Stomach smooth muscle (tissue), 2 donors: ENCODE measurements around the gene SH3PXD2B.
A peak's percentile ranks its signal among the peaks of the same experiment; 100 is the strongest.
"Not testable (repeated sequence)": the region's sequence is repeated elsewhere in the genome, so short reads cannot be mapped to it uniquely, and the experiment has no call there.

Source experiments
- H3K27ac ChIP-seq: one replicate; pipeline ENCODE4 v1.7.0; 2013; ENCODE audit warnings: mild to moderate bottlenecking, low read length, inconsistent platforms
- H3K27me3 ChIP-seq, 2 donors: one replicate each; pipeline ENCODE4 v1.7.0; 2013; ENCODE audit warnings: low read length in 2 of 2; ENCODE audit not compliant: insufficient read depth in 2 of 2, control insufficient read depth in 1 of 2
- H3K36me3 ChIP-seq, 2 donors: one replicate each; pipeline ENCODE4 v1.7.0; 2013; ENCODE audit warnings: low read length in 2 of 2; ENCODE audit not compliant: control insufficient read depth in 2 of 2, insufficient read depth in 2 of 2
- H3K4me1 ChIP-seq: one replicate; pipeline ENCODE4 v1.7.0; 2013; ENCODE audit warnings: low read length; ENCODE audit not compliant: control insufficient read depth, insufficient read depth
- H3K4me3 ChIP-seq, 2 donors: one replicate each; pipeline ENCODE4 v1.7.0; 2013; ENCODE audit warnings: low read length in 2 of 2
- H3K9ac ChIP-seq, 2 donors: one replicate each; pipeline ENCODE4 v1.7.0; 2013; ENCODE audit warnings: low read length in 2 of 2, mild to moderate bottlenecking in 1 of 2
- H3K9me3 ChIP-seq, 2 donors: one replicate each; pipeline ENCODE4 v1.7.0; 2013; ENCODE audit warnings: low read length in 2 of 2; ENCODE audit not compliant: control insufficient read depth in 2 of 2
- donor health status: healthy.
- donor health status: Pancreatic carcinoma.

SH3PXD2B gene

DNA sequence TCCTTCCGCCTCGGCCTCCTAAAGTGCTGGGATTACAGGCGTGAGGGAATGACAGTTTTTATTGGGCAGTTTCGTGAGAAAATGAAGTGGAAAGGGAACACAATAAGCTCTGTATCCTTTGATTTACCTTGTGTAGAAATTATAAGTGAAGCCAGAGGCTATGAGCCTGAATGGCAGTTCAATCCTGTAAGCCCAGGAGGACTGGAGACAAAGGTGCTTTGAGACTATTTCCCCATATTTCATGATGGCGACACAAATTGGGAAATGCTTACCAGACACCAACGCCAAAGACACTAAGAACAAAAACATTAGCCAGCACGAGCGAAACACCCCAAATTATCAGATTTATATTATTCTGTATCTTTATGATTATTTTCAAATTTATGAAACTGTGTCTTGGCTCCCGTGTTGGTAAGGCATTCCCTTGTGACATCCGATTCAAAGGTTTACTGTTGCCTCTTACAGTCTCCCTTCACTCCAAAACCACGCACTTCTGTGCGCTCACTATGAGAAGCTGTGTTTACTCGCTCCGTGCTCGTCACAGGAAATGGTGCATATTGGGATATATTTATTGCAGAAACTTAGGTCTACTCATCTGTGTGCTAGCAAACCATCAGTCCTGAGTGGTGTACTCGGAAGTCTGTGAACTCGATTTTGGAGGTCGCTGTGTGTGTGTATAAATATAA, 73.9 kb downstream of the SH3PXD2B start:
- no peak overlapping the region for H3K4me3 ChIP-seq
- peaks cover 6 to 20% of the 10 kb centered on the region in 2 donors for H3K36me3 ChIP-seq
- no peaks in the 10 kb centered on the region for H3K27me3 ChIP-seq
- no peaks in the 10 kb centered on the region for H3K9me3 ChIP-seq
- H3K27ac ChIP-seq: no peak overlapping the region
- H3K9ac ChIP-seq: no peak overlapping the region
- H3K4me1 ChIP-seq: peaks cover 20% of the 10 kb centered on the region

DNA sequence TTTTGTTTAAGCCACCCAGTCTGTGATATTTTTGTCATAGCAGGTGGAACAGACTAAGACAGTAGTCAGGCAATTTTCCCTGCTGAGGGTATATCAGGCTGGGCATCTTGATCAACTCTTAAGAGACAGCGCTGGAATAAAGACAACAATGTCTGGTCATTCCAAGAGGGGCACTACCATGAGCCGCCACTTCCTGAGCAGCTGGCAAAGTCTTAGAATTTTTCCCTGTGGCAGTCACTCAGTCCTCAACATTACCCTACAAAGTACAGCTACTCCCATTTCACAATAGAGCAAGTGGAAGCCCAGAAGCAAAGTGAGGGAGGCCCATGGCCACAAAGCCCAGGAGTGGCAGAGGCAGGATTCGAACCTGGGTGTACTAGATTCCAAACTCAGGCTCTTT, 74.8 kb downstream of the SH3PXD2B start:
- Histone ChIP-seq H3K36me3 (peaks cover 6 to 18% of the 10 kb centered on the region in 2 donors), H3K9ac (no peak overlapping the region), H3K27me3 (no peaks in the 10 kb centered on the region), H3K4me3 (no peak overlapping the region), H3K4me1 (peaks cover 20% of the 10 kb centered on the region), H3K27ac (no peak overlapping the region), H3K9me3 (no peaks in the 10 kb centered on the region)

DNA sequence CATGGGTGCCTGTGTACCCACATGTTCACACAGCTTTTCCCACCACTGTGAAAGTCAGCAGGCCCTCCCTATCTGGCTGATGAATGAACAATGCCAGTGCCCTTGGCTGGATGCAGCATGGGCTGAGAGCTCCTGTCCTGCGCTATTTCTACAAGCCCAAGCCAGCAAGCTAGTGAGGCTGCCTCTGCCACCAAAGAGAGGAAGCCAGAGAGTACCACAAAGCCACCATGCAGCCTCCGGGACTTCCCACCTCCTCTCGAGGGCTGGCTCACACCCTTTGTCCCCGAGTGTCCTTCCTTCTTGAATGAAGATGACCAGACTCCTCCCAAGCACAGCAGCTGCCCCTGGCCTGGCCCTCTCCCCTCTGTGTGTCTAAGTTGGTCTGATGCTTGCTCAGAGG, 76.5 kb downstream of the SH3PXD2B start:
- Histone ChIP-seq H3K9me3 (no peaks in the 10 kb centered on the region), H3K9ac (no peak overlapping the region), H3K36me3 (peaks cover 6 to 19% of the 10 kb centered on the region in 2 donors), H3K4me3 (no peak overlapping the region), H3K27ac (no peak overlapping the region), H3K27me3 (no peaks in the 10 kb centered on the region), H3K4me1 (peaks cover 20% of the 10 kb centered on the region)

DNA sequence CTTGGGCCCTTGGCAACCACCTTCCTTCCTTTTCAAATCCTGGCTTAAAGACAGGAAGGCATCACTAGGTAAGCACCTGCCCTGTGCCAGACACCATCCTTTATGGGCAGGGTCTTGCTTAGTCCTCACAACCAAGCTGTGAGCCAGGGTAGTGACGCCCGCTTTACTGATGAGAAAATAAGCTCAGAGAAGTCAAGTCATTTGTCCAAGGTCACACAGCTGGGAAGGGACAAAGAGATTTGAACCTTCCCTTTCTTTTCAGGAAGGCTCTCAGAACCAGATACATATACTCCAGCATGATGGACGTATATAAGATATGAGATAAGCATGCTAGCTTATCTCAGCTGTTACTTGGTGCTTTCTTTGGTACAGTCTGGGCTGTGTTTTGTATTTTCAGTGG, 76.9 kb downstream of the SH3PXD2B start:
- Histone ChIP-seq H3K9ac (no peak overlapping the region), H3K36me3 (peaks cover 6 to 19% of the 10 kb centered on the region in 2 donors), H3K9me3 (no peaks in the 10 kb centered on the region), H3K4me1 (peaks cover 20% of the 10 kb centered on the region), H3K27ac (no peak overlapping the region), H3K27me3 (no peaks in the 10 kb centered on the region), H3K4me3 (no peak overlapping the region)

DNA sequence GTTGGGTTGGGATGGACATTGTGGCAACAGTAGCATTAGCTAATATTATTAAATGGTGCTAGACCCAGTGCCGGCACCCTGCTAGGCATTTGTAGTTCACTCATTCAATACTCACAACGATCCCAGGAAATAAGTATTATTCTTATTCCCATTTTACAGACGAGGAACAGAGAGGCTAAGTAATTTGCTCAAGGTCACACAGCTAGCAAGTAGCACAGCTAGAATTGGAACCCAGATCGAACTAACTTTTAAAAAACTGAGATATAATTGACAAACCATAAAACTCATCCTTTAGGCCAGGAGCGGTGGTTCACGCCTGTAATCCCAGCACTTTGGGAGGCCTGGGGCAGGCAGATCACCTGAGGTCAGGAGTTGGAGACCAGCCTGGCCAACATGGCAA, 79.5 kb downstream of the SH3PXD2B start:
- Histone ChIP-seq H3K36me3 (peaks cover 10 to 19% of the 10 kb centered on the region in 2 donors), H3K4me1 (peaks cover 10% of the 10 kb centered on the region), H3K27me3 (no peaks in the 10 kb centered on the region), H3K9me3 (peaks cover 3 to 5% of the 10 kb centered on the region in 2 donors), H3K27ac (no peak overlapping the region), H3K4me3 (no peak overlapping the region), H3K9ac (no peak overlapping the region)

DNA sequence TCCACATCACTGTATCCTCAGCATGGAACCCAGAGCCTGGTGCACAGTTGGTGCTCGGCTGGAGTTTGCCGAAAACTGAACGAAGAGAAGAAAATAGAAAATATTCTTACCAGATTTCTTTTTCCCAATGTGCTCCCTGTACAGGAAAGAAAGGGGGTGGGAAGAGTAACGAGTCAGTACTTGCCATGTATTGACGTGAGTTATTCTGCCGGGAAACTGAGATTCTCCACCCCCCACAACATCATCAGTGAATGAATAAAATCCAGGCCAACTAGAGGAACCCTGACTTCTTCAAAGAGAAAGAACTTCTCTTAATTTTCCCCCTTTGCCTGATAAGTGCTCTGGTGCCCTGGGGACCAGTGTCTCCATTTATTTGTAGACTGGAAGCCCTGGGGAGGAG, 80.6 kb downstream of the SH3PXD2B start:
- Histone ChIP-seq H3K9me3 (peaks cover 3 to 5% of the 10 kb centered on the region in 2 donors), H3K36me3 (peaks cover 10 to 18% of the 10 kb centered on the region in 2 donors), H3K4me3 (no peak overlapping the region)

DNA sequence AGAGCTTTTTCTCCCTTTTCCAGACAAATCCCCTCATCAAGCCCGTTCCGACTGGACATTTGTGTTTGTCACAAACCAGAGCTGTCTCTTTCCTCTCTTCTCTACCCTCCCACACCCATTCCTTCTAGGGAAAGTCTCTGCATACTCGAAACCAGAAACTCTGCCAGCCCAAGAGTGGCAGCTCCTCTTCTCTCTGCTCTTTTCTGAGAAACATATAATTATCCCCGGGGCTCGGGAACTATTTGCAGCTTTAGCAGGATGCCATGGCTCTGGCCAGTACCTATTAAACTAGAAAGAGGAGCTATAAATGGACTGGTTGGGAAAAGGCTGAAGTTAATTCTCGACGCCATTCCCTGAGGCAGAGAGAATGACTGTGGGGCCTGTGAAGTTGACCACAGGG, 82.6 kb downstream of the SH3PXD2B start:
- no peak overlapping the region for H3K9ac ChIP-seq
- H3K36me3 ChIP-seq: peaks cover 8 to 10% of the 10 kb centered on the region in 2 donors
- H3K27me3 ChIP-seq: no peaks in the 10 kb centered on the region
- no peak overlapping the region for H3K4me3 ChIP-seq
- H3K4me1 ChIP-seq: peaks cover 6% of the 10 kb centered on the region
- H3K9me3 ChIP-seq: peaks cover 3 to 5% of the 10 kb centered on the region in 2 donors
- no peak overlapping the region for H3K27ac ChIP-seq

More for the DNA sequence above, 80.6 kb downstream of the SH3PXD2B start:
- Histone ChIP-seq H3K27ac (no peak overlapping the region), H3K9ac (no peak overlapping the region), H3K4me1 (peaks cover 10% of the 10 kb centered on the region), H3K27me3 (no peaks in the 10 kb centered on the region)

DNA sequence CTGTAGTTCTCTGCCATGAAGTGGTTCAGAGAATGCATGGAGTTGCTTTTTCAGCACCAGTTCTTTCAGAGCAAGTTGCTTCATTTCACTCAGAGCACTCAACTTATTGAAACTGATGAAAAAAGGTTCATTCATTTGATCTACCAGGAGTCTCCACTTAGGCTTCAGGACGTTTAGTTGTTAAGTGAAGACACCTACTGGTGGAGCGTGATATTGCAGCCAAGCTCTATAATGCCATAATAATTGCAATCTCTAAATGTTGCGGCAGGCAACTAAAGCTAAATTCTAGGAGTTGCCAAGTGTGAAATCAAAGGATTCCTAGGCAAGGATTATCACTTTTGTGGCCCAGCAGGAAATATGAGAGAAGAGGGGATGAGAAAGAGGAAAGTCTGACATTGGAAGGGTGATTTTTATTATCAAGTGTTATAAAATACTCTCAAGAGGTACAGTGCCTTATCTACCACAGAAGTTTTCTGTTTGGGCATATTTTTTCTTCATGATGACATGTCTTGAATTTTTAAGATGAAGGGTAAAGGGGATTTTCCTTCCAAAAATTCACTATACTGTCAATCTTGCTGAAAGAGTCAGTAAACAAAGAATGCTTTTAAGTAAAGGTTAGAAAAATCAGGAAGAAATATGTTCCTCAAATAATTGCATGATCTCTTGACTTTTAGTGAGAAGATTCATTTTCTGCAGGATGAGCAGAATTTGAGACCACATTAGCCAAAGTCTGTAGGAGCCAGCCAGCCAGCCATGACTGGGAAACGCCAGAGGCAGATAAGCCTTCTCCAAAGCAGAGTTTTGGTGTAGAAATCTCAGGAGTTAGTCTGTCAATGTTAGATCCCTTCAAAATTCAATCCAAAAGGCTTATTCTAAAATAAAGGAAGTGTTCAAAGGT, 83.4 kb downstream of the SH3PXD2B start:
- Histone ChIP-seq H3K9me3 (peaks cover 3 to 5% of the 10 kb centered on the region in 2 donors), H3K36me3 (peaks cover 7 to 8% of the 10 kb centered on the region in 2 donors), H3K27ac (peak overlapping the region; percentile 38)

DNA sequence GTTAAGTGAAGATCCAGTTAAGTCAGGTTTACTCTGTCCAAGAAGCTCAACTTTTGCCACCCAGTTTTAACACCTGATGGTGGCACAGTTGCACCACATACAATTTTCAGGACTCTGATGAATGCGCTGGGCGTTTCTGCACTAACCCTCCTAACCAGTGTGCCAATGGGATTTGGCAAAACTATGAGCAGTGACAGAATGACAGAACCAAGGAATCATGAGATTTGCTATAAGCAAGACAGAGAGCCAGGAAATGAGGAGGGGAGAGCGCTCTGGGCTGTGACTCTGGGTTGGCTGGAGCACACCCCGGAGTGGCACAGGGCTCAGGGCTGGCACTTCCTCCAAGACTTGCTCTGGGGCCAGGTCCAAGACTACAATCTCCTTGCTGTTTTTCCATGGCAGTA, 84.1 kb downstream of the SH3PXD2B start:
- Histone ChIP-seq H3K27me3 (no peaks in the 10 kb centered on the region), H3K4me3 (no peak overlapping the region), H3K4me1 (peaks cover 4% of the 10 kb centered on the region), H3K36me3 (peaks cover 6 to 8% of the 10 kb centered on the region in 2 donors), H3K9me3 (peaks cover 3 to 5% of the 10 kb centered on the region in 2 donors), H3K9ac (no peak overlapping the region), H3K27ac (peak overlapping the region; percentile 38)

More for the DNA sequence above, 83.4 kb downstream of the SH3PXD2B start:
- Histone ChIP-seq H3K4me1 (peaks cover 4% of the 10 kb centered on the region), H3K4me3 (no peak overlapping the region), H3K27me3 (no peaks in the 10 kb centered on the region), H3K9ac (no peak overlapping the region)

DNA sequence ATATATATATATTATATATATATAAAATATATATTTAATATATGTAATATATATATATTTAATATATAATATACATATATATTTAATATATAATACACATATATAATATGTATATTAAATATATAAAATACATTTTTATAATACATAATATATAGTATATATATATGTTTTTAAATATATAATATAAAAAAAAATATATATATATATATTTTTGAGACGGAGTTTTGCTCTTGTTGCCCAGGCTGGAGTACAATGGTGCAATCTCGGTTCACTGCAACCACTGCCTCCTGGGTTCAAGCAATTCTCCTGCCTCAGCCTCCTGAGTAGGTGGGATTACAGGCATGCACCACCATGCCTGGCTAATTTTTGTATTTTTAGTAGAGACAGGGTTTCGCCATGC, 85.6 kb downstream of the SH3PXD2B start:
- H3K27ac ChIP-seq, H3K27me3 ChIP-seq, H3K4me3 ChIP-seq, H3K9me3 ChIP-seq, H3K4me1 ChIP-seq, H3K9ac ChIP-seq: not testable (repeated sequence)
- H3K36me3 ChIP-seq: peaks cover 6 to 11% of the 10 kb centered on the region in 2 donors
